ENCODE measurements around the gene CACNA2D4. TPM values are rescaled to one million over a fixed set of nuclear protein-coding genes. Genes with fewer than 3 reads are reported as not detected.

Gene CACNA2D4
- total RNA-seq, 1 experiment from 2014 or later: 1.7 TPM

DNA sequence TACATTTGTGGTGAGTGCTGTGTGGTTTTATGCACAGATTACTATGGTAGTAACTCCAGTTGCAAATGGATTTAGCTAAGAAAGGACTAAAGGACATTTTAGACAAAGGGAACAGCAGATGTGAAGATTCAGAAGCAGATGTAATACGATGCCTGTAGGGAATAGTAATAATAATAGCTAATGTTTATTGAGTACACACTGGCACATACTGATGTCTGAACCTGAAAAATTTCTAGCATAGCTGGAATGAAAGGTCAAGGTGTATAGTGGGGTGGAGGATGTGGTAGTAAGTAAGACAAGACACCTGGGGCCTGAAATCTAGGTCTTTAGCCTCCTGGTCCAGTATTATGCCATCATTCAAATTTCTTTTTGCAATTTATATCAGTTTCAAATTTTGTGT is 152.3 kb downstream of the CACNA2D4 start:
- H3K9me2 ChIP-seq (ENCODE audit: insufficient read depth): no peaks in the 10 kb centered on the region
- ChIA-PET CTCF (interaction anchor here (1.1 kb wide), 1 partner anchor 113 kb away, joined by 4 read pairs; no protein-coding TSS in a partner anchor), RAD21 (ENCODE audit: low non-redundant PET in 1 of 2, low total read pairs in 2 of 2, uncharacterized antibody in 2 of 2, unreplicated experiment in 2 of 2) (no interaction called here), POLR2A (no interaction called here)
- DNase-seq (ENCODE audit: low read depth, low spot score) (no peak), ATAC-seq (no peak)
- no peaks in the 10 kb centered on the region; the same call in 1 of the 2 replicates for H4K20me1 ChIP-seq (ENCODE audit: insufficient read depth)
- peaks cover 6 to 13% of the 10 kb centered on the region in 2 experiments for H3K4me1 ChIP-seq (ENCODE audit: control insufficient read depth in 1 of 2, insufficient read depth in 2 of 2, low read length in 2 of 2)
- no peaks in the 10 kb centered on the region for H3K27me3 ChIP-seq (ENCODE audit: insufficient read depth, low read length)
- no peak overlapping the region for H3K4me3 ChIP-seq (replicated peaks in 1 of 2; ENCODE audit: low read depth in 1 of 2, low read length in 2 of 2)
- no peak overlapping the region for H3K27ac ChIP-seq (ENCODE audit: low read depth, low read length)
- intact Hi-C loops (cut with micrococcal nuclease): no loop called here
- H3K79me2 ChIP-seq (ENCODE audit: insufficient read depth, low read length): peaks cover 88% of the 10 kb centered on the region
- H3K9me3 ChIP-seq (ENCODE audit: control insufficient read depth in 1 of 2, insufficient read depth in 1 of 2, low read depth in 1 of 2, low read length in 2 of 2): no peaks in the 10 kb centered on the region
- no peak for TF ChIP-seq JUND (IDR thresholded peaks at IDR 0.05)
- TF ChIP-seq, protein P1, sequence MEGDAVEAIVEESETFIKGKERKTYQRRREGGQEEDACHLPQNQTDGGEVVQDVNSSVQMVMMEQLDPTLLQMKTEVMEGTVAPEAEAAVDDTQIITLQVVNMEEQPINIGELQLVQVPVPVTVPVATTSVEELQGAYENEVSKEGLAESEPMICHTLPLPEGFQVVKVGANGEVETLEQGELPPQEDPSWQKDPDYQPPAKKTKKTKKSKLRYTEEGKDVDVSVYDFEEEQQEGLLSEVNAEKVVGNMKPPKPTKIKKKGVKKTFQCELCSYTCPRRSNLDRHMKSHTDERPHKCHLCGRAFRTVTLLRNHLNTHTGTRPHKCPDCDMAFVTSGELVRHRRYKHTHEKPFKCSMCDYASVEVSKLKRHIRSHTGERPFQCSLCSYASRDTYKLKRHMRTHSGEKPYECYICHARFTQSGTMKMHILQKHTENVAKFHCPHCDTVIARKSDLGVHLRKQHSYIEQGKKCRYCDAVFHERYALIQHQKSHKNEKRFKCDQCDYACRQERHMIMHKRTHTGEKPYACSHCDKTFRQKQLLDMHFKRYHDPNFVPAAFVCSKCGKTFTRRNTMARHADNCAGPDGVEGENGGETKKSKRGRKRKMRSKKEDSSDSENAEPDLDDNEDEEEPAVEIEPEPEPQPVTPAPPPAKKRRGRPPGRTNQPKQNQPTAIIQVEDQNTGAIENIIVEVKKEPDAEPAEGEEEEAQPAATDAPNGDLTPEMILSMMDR (IDR thresholded peaks at IDR 0.05 in 2 of 3, conservative IDR thresholded peaks at IDR 0.05 in 1 of 3; ENCODE audit: borderline replicate concordance in 1 of 3, insufficient read depth in 1 of 3, low read depth in 2 of 3, low read length in 2 of 3): no peak
- TF ChIP-seq EGR1 (IDR thresholded peaks at IDR 0.05; ENCODE audit: low read depth): no peak
- TF ChIP-seq, protein P2, sequence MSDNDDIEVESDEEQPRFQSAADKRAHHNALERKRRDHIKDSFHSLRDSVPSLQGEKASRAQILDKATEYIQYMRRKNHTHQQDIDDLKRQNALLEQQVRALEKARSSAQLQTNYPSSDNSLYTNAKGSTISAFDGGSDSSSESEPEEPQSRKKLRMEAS (IDR thresholded peaks at IDR 0.05): no peak
- no peaks in the 10 kb centered on the region for H3K36me3 ChIP-seq (ENCODE audit: control insufficient read depth in 1 of 2, insufficient read depth in 2 of 2, low read length in 2 of 2)
- H2AFZ ChIP-seq (ENCODE audit: low read depth, low read length, poor library complexity, severe bottlenecking): no peak overlapping the region
- no peak overlapping the region for H3K4me2 ChIP-seq (ENCODE audit: low read length)
- no TSS peak for BruUV-seq (replicated peaks)
- no peak overlapping the region for H3K9ac ChIP-seq (ENCODE audit: low read length)

DNA sequence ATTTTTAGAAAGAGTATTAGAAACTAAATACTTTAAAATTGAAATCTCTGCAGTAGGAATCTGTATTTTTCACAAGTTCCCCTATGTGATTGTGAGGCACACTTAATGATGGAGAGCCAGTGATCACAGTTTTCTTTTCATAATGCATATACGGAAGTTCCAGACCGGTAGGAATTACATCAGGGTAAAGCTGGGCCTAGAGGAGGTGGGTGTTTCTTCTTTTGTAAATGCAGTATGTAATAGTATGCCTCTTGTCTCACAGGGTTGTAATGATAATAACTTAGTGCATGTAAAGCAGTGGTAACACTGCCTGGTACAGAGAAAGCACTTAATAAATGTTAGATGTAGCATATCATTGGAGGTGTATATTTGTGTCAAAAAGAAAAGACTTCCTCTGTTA is 155.3 kb downstream of the CACNA2D4 start:
- Histone ChIP-seq H3K4me1 (ENCODE audit: control insufficient read depth in 1 of 2, insufficient read depth in 2 of 2, low read length in 2 of 2) (peaks cover 17 to 40% of the 10 kb centered on the region in 2 experiments), H3K27ac (ENCODE audit: low read depth, low read length) (no peak overlapping the region), H3K9me2 (ENCODE audit: insufficient read depth) (no peaks in the 10 kb centered on the region), H3K27me3 (ENCODE audit: insufficient read depth, low read length) (no peaks in the 10 kb centered on the region), H3K9me3 (ENCODE audit: control insufficient read depth in 1 of 2, insufficient read depth in 1 of 2, low read depth in 1 of 2, low read length in 2 of 2) (no peaks in the 10 kb centered on the region), H3K4me3 (replicated peaks in 1 of 2; ENCODE audit: low read depth in 1 of 2, low read length in 2 of 2) (no peak overlapping the region), H4K20me1 (ENCODE audit: insufficient read depth) (no peaks in the 10 kb centered on the region; the same call in 1 of the 2 replicates), H3K4me2 (ENCODE audit: low read length) (no peak overlapping the region), H3K79me2 (ENCODE audit: insufficient read depth, low read length) (peaks cover 85% of the 10 kb centered on the region), H2AFZ (ENCODE audit: low read depth, low read length, poor library complexity, severe bottlenecking) (no peak overlapping the region), H3K9ac (ENCODE audit: low read length) (no peak overlapping the region), H3K36me3 (ENCODE audit: control insufficient read depth in 1 of 2, insufficient read depth in 2 of 2, low read length in 2 of 2) (no peaks in the 10 kb centered on the region)
- DNase-seq (ENCODE audit: low read depth, low spot score) (no peak), ATAC-seq (no peak)
- BruUV-seq (replicated peaks): no TSS peak
- intact Hi-C loops (cut with micrococcal nuclease): no loop called here
- ChIA-PET RAD21 (ENCODE audit: low non-redundant PET in 1 of 2, low total read pairs in 2 of 2, uncharacterized antibody in 2 of 2, unreplicated experiment in 2 of 2) (no interaction called here), CTCF (no interaction called here), POLR2A (no interaction called here)
- TF ChIP-seq, protein P2 (IDR thresholded peaks at IDR 0.05): no peak
- TF ChIP-seq, protein P3, sequence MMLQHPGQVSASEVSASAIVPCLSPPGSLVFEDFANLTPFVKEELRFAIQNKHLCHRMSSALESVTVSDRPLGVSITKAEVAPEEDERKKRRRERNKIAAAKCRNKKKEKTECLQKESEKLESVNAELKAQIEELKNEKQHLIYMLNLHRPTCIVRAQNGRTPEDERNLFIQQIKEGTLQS (IDR thresholded peaks at IDR 0.05): no peak
- no peak for TF ChIP-seq FOSL1 (IDR thresholded peaks at IDR 0.05; ENCODE audit: low read depth)
